GM11168 (cell line): Measurements from ENCODE around the gene NOP14.
"Not testable (repeated sequence)": the region's sequence is repeated elsewhere in the genome, so short reads cannot be mapped to it uniquely, and the experiment has no call there.

Experiments
- in situ Hi-C: fragments of 300-500 bp; cut with MboI; formaldehyde crosslinking; loops from one replicate; pipeline ENCODE4 v1.12.0; 2022; ENCODE audit warnings: low sequenced_read_pairs; ENCODE audit not compliant: unreplicated experiment

Gene NOP14

GRCh38 chr4:2962614-2963174 lies 512 bp downstream of the NOP14 start:
- in situ Hi-C loops, result no loop called here

- in situ Hi-C loops, result no loop called here
Measured at GRCh38 chr4:2961811-2962441, 1.3 kb downstream of the NOP14 start.

- in situ Hi-C loops, result no loop called here
Measured at GRCh38 chr4:2961421-2961810, 1.8 kb downstream of the NOP14 start.

- in situ Hi-C loops, result not testable (repeated sequence)
Measured at GRCh38 chr4:2960450-2960849, 2.8 kb downstream of the NOP14 start.

- in situ Hi-C loops, result no loop called here
Measured at GRCh38 chr4:2958446-2958845, 4.8 kb downstream of the NOP14 start.

- in situ Hi-C loops, result not testable (repeated sequence)
Measured at GRCh38 chr4:2955186-2956044, 7.8 kb downstream of the NOP14 start.

- in situ Hi-C loops, result no loop called here
Measured at GRCh38 chr4:2954358-2955185, 8.6 kb downstream of the NOP14 start.

GRCh38 chr4:2953496-2953895 lies 9.7 kb downstream of the NOP14 start:
- in situ Hi-C loops, result no loop called here

- in situ Hi-C loops, result no loop called here
Measured at GRCh38 chr4:2950221-2950989, 12.8 kb downstream of the NOP14 start.

- in situ Hi-C loops, result no loop called here
Measured at GRCh38 chr4:2949782-2950125, 13.5 kb downstream of the NOP14 start.

- in situ Hi-C loops, result no loop called here
Measured at GRCh38 chr4:2948895-2949781, 14.1 kb downstream of the NOP14 start.

- in situ Hi-C loops, result no loop called here
Measured at GRCh38 chr4:2947926-2948325, 15.3 kb downstream of the NOP14 start.

- in situ Hi-C loops, result no loop called here
Measured at GRCh38 chr4:2946812-2947600, 16.2 kb downstream of the NOP14 start.

GRCh38 chr4:2945619-2946604 lies 17.3 kb downstream of the NOP14 start:
- in situ Hi-C loops, result not testable (repeated sequence)

- in situ Hi-C loops, result no loop called here
Measured at GRCh38 chr4:2944586-2945526, 18.4 kb downstream of the NOP14 start.

GRCh38 chr4:2944091-2944482 lies 19.1 kb downstream of the NOP14 start:
- in situ Hi-C loops, result no loop called here
